HS-5 (cell line): Measurements from ENCODE around the gene EIF4G3.
A peak's percentile ranks its signal among the peaks of the same experiment; 100 is the strongest.
"Not testable (repeated sequence)": the region's sequence is repeated elsewhere in the genome, so short reads cannot be mapped to it uniquely, and the experiment has no call there.

Experiments
- DNase-seq: peaks from one replicate; pipeline ENCODE4 v3.0.0-alpha.2; 2012; ENCODE audit warnings: low read depth

Gene EIF4G3

GRCh38 chr1:20821466-20821865 lies 355.2 kb downstream of the EIF4G3 start:
- no peak for DNase-seq

GRCh38 chr1:20819818-20820217 lies 356.9 kb downstream of the EIF4G3 start:
- no peak for DNase-seq

- no peak for DNase-seq
Measured at GRCh38 chr1:20814534-20814871, 362.2 kb downstream of the EIF4G3 start.

- no peak for DNase-seq
Measured at GRCh38 chr1:20811916-20812315, 364.8 kb downstream of the EIF4G3 start.

GRCh38 chr1:20793236-20793635 lies 383.5 kb downstream of the EIF4G3 start:
- DNase-seq = no peak

GRCh38 chr1:20792196-20792595 lies 384.5 kb downstream of the EIF4G3 start:
- no peak for DNase-seq

- DNase-seq = no peak
Measured at GRCh38 chr1:20790785-20791184, 385.9 kb downstream of the EIF4G3 start.

GRCh38 chr1:20789598-20789997 lies 387.1 kb downstream of the EIF4G3 start:
- not testable (repeated sequence) for DNase-seq

GRCh38 chr1:20787840-20788795 lies 388.6 kb downstream of the EIF4G3 start:
- DNase-seq = no peak

GRCh38 chr1:20787029-20787839 lies 389.5 kb downstream of the EIF4G3 start, which contains the start of gene HP1BP3:
HP1BP3 (minus strand) TSS chr1:20787307; CDS start chr1:20780440, 6,867 bp downstream.
- DNase-seq = peak; percentile 45

GRCh38 chr1:20786253-20787028 lies 390.3 kb downstream of the EIF4G3 start:
- peak; percentile 80 for DNase-seq

GRCh38 chr1:20785907-20786252 lies 390.8 kb downstream of the EIF4G3 start:
- DNase-seq = no peak

- no peak for DNase-seq
Measured at GRCh38 chr1:20775700-20776099, 401.0 kb downstream of the EIF4G3 start.

GRCh38 chr1:20771780-20772179 lies 404.9 kb downstream of the EIF4G3 start:
- DNase-seq = no peak

GRCh38 chr1:20770314-20771087 lies 406.2 kb downstream of the EIF4G3 start:
- DNase-seq = no peak

- DNase-seq = no peak
Measured at GRCh38 chr1:20767271-20767670, 409.4 kb downstream of the EIF4G3 start.

GRCh38 chr1:20763417-20763816 lies 413.3 kb downstream of the EIF4G3 start:
- no peak for DNase-seq

GRCh38 chr1:20760322-20760721 lies 416.4 kb downstream of the EIF4G3 start:
- no peak for DNase-seq
